AG04449 (cell line): ENCODE results near the gene ROBO1.

Experiments used
- CTCF ChIA-PET: fragments of 350-600 bp; formaldehyde crosslinking; extraction: SDS; loops from one replicate; lab custom pipeline; 2021; ENCODE audit warnings: antibody characterized with exemption; lab: Yijun Ruan, JAX
- POLR2A ChIA-PET: fragments of 400-600, 350-600 bp; formaldehyde crosslinking; extraction: SDS; loops from one replicate; lab custom pipeline; 2020; ENCODE audit warnings: antibody characterized with exemption, inconsistent platforms; lab: Yijun Ruan, JAX
- DNase-seq: peaks from one replicate; pipeline ENCODE4 v3.0.0-alpha.2; 2010; ENCODE audit warnings: low read depth, low spot score
- H3K4me3 ChIP-seq: 2 replicates; pipeline ENCODE4 v1.5.1; 2011; ENCODE audit warnings: low read depth, mild to moderate bottlenecking, control low read depth, low read length
- CTCF ChIP-seq: IDR thresholded peaks from one replicate; pipeline ENCODE4 v1.5.1; 2011; ENCODE audit warnings: mild to moderate bottlenecking, moderate library complexity, low read length, control low read depth, inconsistent platforms; ENCODE audit not compliant: insufficient read depth; ENCODE audit errors: missing control alignments

Gene ROBO1

GRCh38 chr3:78605178-78605577 lies 1162.6 kb downstream of the ROBO1 start:
- POLR2A ChIA-PET, result no interaction called here
- DNase-seq, result no peak
- H3K4me3 ChIP-seq, result no peak overlapping the region
- CTCF ChIA-PET, result interaction anchor here (1.3 kb wide), 1 partner anchor 41 kb away, joined by 4 read pairs; no protein-coding TSS in a partner anchor
- TF ChIP-seq CTCF, result no peak

GRCh38 chr3:78604341-78604740 lies 1163.5 kb downstream of the ROBO1 start:
- CTCF ChIA-PET, result no interaction called here
- POLR2A ChIA-PET, result no interaction called here
- DNase-seq, result peak; percentile 33
- no peak for TF ChIP-seq CTCF
- H3K4me3 ChIP-seq, result no peak overlapping the region

GRCh38 chr3:78601249-78601648 lies 1166.5 kb downstream of the ROBO1 start:
- CTCF ChIA-PET, result no interaction called here
- TF ChIP-seq CTCF, result no peak
- POLR2A ChIA-PET, result no interaction called here
- no peak overlapping the region for H3K4me3 ChIP-seq
- DNase-seq, result no peak

- CTCF ChIA-PET, result no interaction called here
- TF ChIP-seq CTCF, result no peak
- POLR2A ChIA-PET, result no interaction called here
- no peak for DNase-seq
- H3K4me3 ChIP-seq, result no peak overlapping the region
Measured at GRCh38 chr3:78589778-78590177, 1178.0 kb downstream of the ROBO1 start.

- TF ChIP-seq CTCF, result no peak
- no peak for DNase-seq
- CTCF ChIA-PET, result no interaction called here
- POLR2A ChIA-PET, result no interaction called here
- H3K4me3 ChIP-seq, result no peak overlapping the region
Measured at GRCh38 chr3:78588906-78589621, 1178.7 kb downstream of the ROBO1 start.

GRCh38 chr3:78580681-78581080 lies 1187.1 kb downstream of the ROBO1 start:
- ChIA-PET POLR2A (no interaction called here), CTCF (no interaction called here)
- DNase-seq, result peak; percentile 9
- no peak for TF ChIP-seq CTCF
- no peak overlapping the region for H3K4me3 ChIP-seq
